IMR-90 (cell line): ENCODE data around the gene S100A4. TPM values are rescaled to one million over a fixed set of nuclear protein-coding genes. Genes with fewer than 3 reads are reported as not detected.

Experiments
- ATAC-seq: fragments of 200-7000 bp; cut with Tn5 transposase; 2 replicates; pipeline ENCODE4 v1.9.1; 2020; ENCODE audit warnings: low read depth, mild to moderate bottlenecking, moderate library complexity
- BruUV-seq: library from RNA; stranded (reverse); fragments of 400-500 nt; replicated peaks from 2 replicates; lab custom pipeline; 2021; lab: Mats Ljungman, UMichigan
- CTCF ChIA-PET: fragments of 300-600 bp; formaldehyde crosslinking; extraction: SDS; loops from one replicate; lab custom pipeline; 2021; ENCODE audit warnings: antibody characterized with exemption; lab: Yijun Ruan, JAX
- POLR2A ChIA-PET: fragments of 300-600 bp; sonication (Branson Sonifier 250); formaldehyde crosslinking; loops from one replicate; lab custom pipeline; 2022; ENCODE audit warnings: antibody characterized with exemption; ENCODE audit not compliant: unreplicated experiment; lab: Charles Lee
- DNase-seq: peaks from one replicate; pipeline ENCODE4 v3.0.0; 2013
- H2AFZ ChIP-seq: replicated peaks from 2 replicates; pipeline ENCODE3; 2013; ENCODE audit warnings: low read length, mild to moderate bottlenecking; ENCODE audit not compliant: poor library complexity
- H2AK5ac ChIP-seq: 2 replicates; pipeline ENCODE4 v1.6.1; 2013; ENCODE audit warnings: low read depth, low read length, inconsistent platforms
- H2AK9ac ChIP-seq: replicated peaks from 2 replicates; pipeline ENCODE3; 2013; ENCODE audit warnings: mild to moderate bottlenecking, low read depth, low read length, moderate library complexity; ENCODE audit not compliant: poor library complexity
- H2BK120ac ChIP-seq: 2 replicates; pipeline ENCODE4 v1.6.1; 2013; ENCODE audit warnings: low read depth, low read length, inconsistent platforms
- H2BK15ac ChIP-seq: 3 replicates; pipeline ENCODE4 v1.6.1; 2013; ENCODE audit warnings: low read depth, low read length, inconsistent platforms
- H2BK20ac ChIP-seq: 2 replicates; pipeline ENCODE4 v1.6.1; 2013; ENCODE audit warnings: low read depth, mild to moderate bottlenecking, inconsistent platforms, low read length, moderate library complexity
- H2BK5ac ChIP-seq: 2 replicates; pipeline ENCODE4 v1.6.1; 2013; ENCODE audit warnings: mild to moderate bottlenecking, low read depth, low read length, inconsistent platforms; ENCODE audit not compliant: poor library complexity, severe bottlenecking
- H3K14ac ChIP-seq: replicated peaks from 2 replicates; pipeline ENCODE4 v1.6.1; 2013; ENCODE audit warnings: low read depth, low read length, inconsistent platforms
- H3K18ac ChIP-seq: 2 replicates; pipeline ENCODE4 v1.6.1; 2013; ENCODE audit warnings: low read depth, low read length, control low read depth
- H3K23ac ChIP-seq: 2 replicates; pipeline ENCODE4 v1.6.1; 2013; ENCODE audit warnings: low read depth, low read length, inconsistent platforms
- H3K27ac ChIP-seq: 2 replicates; pipeline ENCODE4 v1.5.1; 2013; ENCODE audit warnings: mild to moderate bottlenecking, control low read depth, low read length; ENCODE audit not compliant: insufficient read depth
- H3K27me3 ChIP-seq: 2 replicates; pipeline ENCODE4 v1.6.1; 2013; ENCODE audit warnings: low read length; ENCODE audit not compliant: control insufficient read depth, insufficient read depth
- H3K36me3 ChIP-seq: 2 replicates; pipeline ENCODE4 v1.6.1; 2013; ENCODE audit warnings: low read length, mixed read lengths; ENCODE audit not compliant: control insufficient read depth, insufficient read depth
- H3K4ac ChIP-seq: 2 replicates; pipeline ENCODE4 v1.6.1; 2013; ENCODE audit warnings: low read depth, low read length, inconsistent platforms
- H3K4me1 ChIP-seq: 2 replicates; pipeline ENCODE4 v1.6.1; 2013; ENCODE audit warnings: low read length, mixed read lengths; ENCODE audit not compliant: control insufficient read depth, insufficient read depth
- H3K4me2 ChIP-seq: 2 replicates; pipeline ENCODE4 v1.6.1; 2013; ENCODE audit warnings: low read depth, mild to moderate bottlenecking, control low read depth, low read length, moderate library complexity
- H3K4me3 ChIP-seq: 2 replicates; pipeline ENCODE4 v1.5.1; 2013; ENCODE audit warnings: low read depth, mild to moderate bottlenecking, control low read depth, low read length, moderate library complexity; ENCODE audit not compliant: insufficient read depth
- H3K56ac ChIP-seq: 2 replicates; pipeline ENCODE4 v1.6.1; 2013; ENCODE audit warnings: low read length, inconsistent platforms; ENCODE audit not compliant: insufficient read depth; ENCODE audit errors: extremely low read depth
- H3K79me1 ChIP-seq, 2 experiments: 2 replicates each; pipeline ENCODE4 v1.6.1; 2013; ENCODE audit warnings: low read length in 2 of 2, inconsistent platforms in 1 of 2, low read depth in 1 of 2
- H3K9ac ChIP-seq: 2 replicates; pipeline ENCODE4 v1.6.1; 2013; ENCODE audit warnings: low read depth, low read length, control low read depth
- H3K9me1 ChIP-seq: 2 replicates; pipeline ENCODE4 v1.6.1; 2013; ENCODE audit warnings: low read length, inconsistent platforms; ENCODE audit not compliant: insufficient read depth
- H3K9me3 ChIP-seq: 2 replicates; pipeline ENCODE4 v1.6.1; 2013; ENCODE audit warnings: low read length; ENCODE audit not compliant: control insufficient read depth, insufficient read depth
- H4K20me1 ChIP-seq: 2 replicates; pipeline ENCODE4 v1.6.1; 2013; ENCODE audit warnings: low read length, inconsistent platforms; ENCODE audit not compliant: insufficient read depth
- H4K5ac ChIP-seq: 2 replicates; pipeline ENCODE4 v1.6.1; 2013; ENCODE audit warnings: mild to moderate bottlenecking, low read depth, low read length, control low read depth
- H4K8ac ChIP-seq, 2 experiments: 2 replicates each; pipeline ENCODE4 v1.6.1; 2013; ENCODE audit warnings: low read depth in 2 of 2, low read length in 2 of 2, control low read depth in 1 of 2, inconsistent platforms in 1 of 2
- H4K91ac ChIP-seq: 2 replicates; pipeline ENCODE4 v1.6.1; 2013; ENCODE audit warnings: low read depth, low read length, inconsistent platforms; ENCODE audit not compliant: insufficient read depth
- BHLHE40 ChIP-seq: fragments of 150-350 bp; IDR thresholded peaks from 2 replicates; pipeline ENCODE4 v1.6.1; 2016; ENCODE audit warnings: mild to moderate bottlenecking, low read depth, low read length
- CEBPB ChIP-seq: IDR thresholded peaks from 2 replicates; pipeline ENCODE4 v1.6.1; 2012; ENCODE audit warnings: low read depth, low read length, improper control_type of control experiment
- FOS ChIP-seq: fragments of 150-350 bp; IDR thresholded peaks from 2 replicates; pipeline ENCODE4 v1.6.1; 2016; ENCODE audit warnings: low read depth, low read length
- MAFK ChIP-seq: IDR thresholded peaks from 2 replicates; pipeline ENCODE4 v1.6.1; 2012; ENCODE audit warnings: low read depth, low read length, improper control_type of control experiment
- MXI1 ChIP-seq: IDR thresholded peaks from 2 replicates; pipeline ENCODE4 v1.6.1; 2012; ENCODE audit warnings: low read depth, mild to moderate bottlenecking, low read length, moderate library complexity, borderline replicate concordance
- NFE2L2 ChIP-seq: fragments of 150-350 bp; IDR thresholded peaks from 2 replicates; pipeline ENCODE4 v1.6.1; 2016; ENCODE audit warnings: low read depth, mild to moderate bottlenecking, low read length
- POLR2A ChIP-seq: IDR thresholded peaks from 2 replicates; pipeline ENCODE4 v1.6.1; 2012; ENCODE audit warnings: mild to moderate bottlenecking, low read depth, low read length
- RFX5 ChIP-seq: IDR thresholded peaks from 2 replicates; pipeline ENCODE4 v1.8.0; 2012; ENCODE audit warnings: low read depth, mild to moderate bottlenecking, low read length, moderate library complexity
- SMC3 ChIP-seq: fragments of 150-350 bp; IDR thresholded peaks from 2 replicates; pipeline ENCODE4 v1.6.1; 2016; ENCODE audit warnings: low read depth, mild to moderate bottlenecking, antibody characterized with exemption, low read length, moderate library complexity
- WGBS, 2 experiments: methylation state at CpG; one replicate each; pipeline versions ENCODE4 v1.1.5 to v1.1.7; 2013; ENCODE audit warnings: missing lambda C conversion rate in 2 of 2; ENCODE audit not compliant: insufficient read length in 1 of 2; ENCODE audit errors: extremely low coverage in 2 of 2; 5-methylcytosine and 5-hydroxymethylcytosine counted together
- dilution Hi-C: fragments of 300-500 bp; cut with HindIII; formaldehyde crosslinking; loops from one replicate; pipeline ENCODE4 v1.14.3; 2018; ENCODE audit warnings: low sequenced_read_pairs; ENCODE audit not compliant: unreplicated experiment
- in situ Hi-C: fragments of 300-500 bp; cut with MboI; formaldehyde crosslinking; loops from 3 replicates; pipeline ENCODE4 v1.14.3; 2019; ENCODE audit warnings: low sequenced_read_pairs, inconsistent platforms, mixed read lengths
- intact Hi-C: fragments of 100-400 bp; cut with micrococcal nuclease; formaldehyde crosslinking; loops from 2 replicates; pipeline ENCODE4 v1.10.0; 2022
- polyA plus RNA-seq, 3 experiments: library from polyadenylated mRNA; depleted of rRNA; stranded (reverse); fragments of >200 nt; gene quantifications; 2 replicates each; pipeline ENCODE4 v1.2.3, GENCODE V29; 2012; ENCODE audit warnings: low replicate concordance in 1 of 3
- total RNA-seq: library from RNA; depleted of rRNA; stranded (reverse); fragments of >200 nt; gene quantifications from 2 replicates; pipeline ENCODE4 v1.2.3, GENCODE V29; 2012
- TF ChIP-seq, protein P1 (sequence below): fragments of 150-350 bp; IDR thresholded peaks from 2 replicates; pipeline ENCODE4 v1.6.1; 2016; ENCODE audit warnings: low read depth, mild to moderate bottlenecking, low read length, moderate library complexity, borderline replicate concordance
- TF ChIP-seq, protein P2 (sequence below): fragments of 150-350 bp; IDR thresholded peaks from 2 replicates; pipeline ENCODE4 v1.6.1; 2017; ENCODE audit warnings: mild to moderate bottlenecking, antibody characterized with exemption, low read length, low read depth
- TF ChIP-seq, protein P3 (sequence below): conservative IDR thresholded peaks from 2 replicates; pipeline ENCODE4 v1.5.1; 2012; ENCODE audit warnings: mild to moderate bottlenecking, low read depth, low read length, improper control_type of control experiment

S100A4 gene
- total and polyA plus RNA-seq, 2 of the 4 experiments (the other 2 are of a cell fraction) = 5.6 to 16.6 TPM

DNA sequence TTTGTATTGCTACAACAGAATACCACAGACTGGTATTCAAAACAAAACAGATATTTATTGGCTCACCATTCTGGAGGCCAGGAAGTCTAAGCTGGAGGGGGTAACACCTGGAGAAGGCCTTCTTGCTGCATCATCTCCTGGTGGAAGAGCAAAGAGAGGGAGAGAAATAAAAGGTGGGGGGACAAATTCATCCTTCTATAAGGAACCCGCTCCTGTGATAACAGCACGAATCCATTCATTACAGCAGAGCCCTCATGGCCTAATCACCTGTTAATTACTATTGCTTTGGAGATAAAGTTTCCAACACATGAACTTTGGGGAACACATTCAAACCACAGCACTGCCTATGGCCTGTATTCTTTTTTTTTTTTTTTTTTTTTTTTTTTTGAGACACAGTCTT, 14.6 kb upstream of the S100A4 start:
- Histone ChIP-seq H4K20me1 (no peaks in the 10 kb centered on the region), H3K14ac (no peak overlapping the region), H3K4me3 (no peak overlapping the region), H3K27ac (no peak overlapping the region), H3K4me2 (no peak overlapping the region), H2BK120ac (no peak overlapping the region), H3K79me1 (peaks cover under 1 to 17% of the 10 kb centered on the region in 2 experiments; a peak in 3 of 4 replicates), H4K5ac (no peak overlapping the region), H3K9me3 (no peaks in the 10 kb centered on the region), H3K56ac (no peak overlapping the region), H3K27me3 (no peaks in the 10 kb centered on the region), H2BK5ac (no peak overlapping the region), H3K9ac (no peak overlapping the region), H3K18ac (no peak overlapping the region), H2BK15ac (no peak overlapping the region), H4K91ac (no peak overlapping the region), H2AK5ac (no peak overlapping the region), H2AK9ac (no peak overlapping the region), H3K9me1 (peaks cover 7% of the 10 kb centered on the region; the same call in 1 of the 2 replicates), H3K4me1 (peaks cover 1% of the 10 kb centered on the region), H4K8ac (no peak overlapping the region), H3K4ac (no peak overlapping the region), H2AFZ (no peak overlapping the region), H2BK20ac (no peak overlapping the region), H3K36me3 (no peaks in the 10 kb centered on the region), H3K23ac (no peak overlapping the region)
- BruUV-seq = no TSS peak
- TF ChIP-seq, protein P1, sequence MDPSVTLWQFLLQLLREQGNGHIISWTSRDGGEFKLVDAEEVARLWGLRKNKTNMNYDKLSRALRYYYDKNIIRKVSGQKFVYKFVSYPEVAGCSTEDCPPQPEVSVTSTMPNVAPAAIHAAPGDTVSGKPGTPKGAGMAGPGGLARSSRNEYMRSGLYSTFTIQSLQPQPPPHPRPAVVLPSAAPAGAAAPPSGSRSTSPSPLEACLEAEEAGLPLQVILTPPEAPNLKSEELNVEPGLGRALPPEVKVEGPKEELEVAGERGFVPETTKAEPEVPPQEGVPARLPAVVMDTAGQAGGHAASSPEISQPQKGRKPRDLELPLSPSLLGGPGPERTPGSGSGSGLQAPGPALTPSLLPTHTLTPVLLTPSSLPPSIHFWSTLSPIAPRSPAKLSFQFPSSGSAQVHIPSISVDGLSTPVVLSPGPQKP = no peak
- TF ChIP-seq NFE2L2 (no peak), MXI1 (no peak), CEBPB (no peak), POLR2A (no peak), SMC3 (no peak), RFX5 (no peak), MAFK (no peak), BHLHE40 (no peak), FOS (no peak)
- TF ChIP-seq, protein P2, sequence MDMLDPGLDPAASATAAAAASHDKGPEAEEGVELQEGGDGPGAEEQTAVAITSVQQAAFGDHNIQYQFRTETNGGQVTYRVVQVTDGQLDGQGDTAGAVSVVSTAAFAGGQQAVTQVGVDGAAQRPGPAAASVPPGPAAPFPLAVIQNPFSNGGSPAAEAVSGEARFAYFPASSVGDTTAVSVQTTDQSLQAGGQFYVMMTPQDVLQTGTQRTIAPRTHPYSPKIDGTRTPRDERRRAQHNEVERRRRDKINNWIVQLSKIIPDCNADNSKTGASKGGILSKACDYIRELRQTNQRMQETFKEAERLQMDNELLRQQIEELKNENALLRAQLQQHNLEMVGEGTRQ = no peak
- TF ChIP-seq, protein P3, sequence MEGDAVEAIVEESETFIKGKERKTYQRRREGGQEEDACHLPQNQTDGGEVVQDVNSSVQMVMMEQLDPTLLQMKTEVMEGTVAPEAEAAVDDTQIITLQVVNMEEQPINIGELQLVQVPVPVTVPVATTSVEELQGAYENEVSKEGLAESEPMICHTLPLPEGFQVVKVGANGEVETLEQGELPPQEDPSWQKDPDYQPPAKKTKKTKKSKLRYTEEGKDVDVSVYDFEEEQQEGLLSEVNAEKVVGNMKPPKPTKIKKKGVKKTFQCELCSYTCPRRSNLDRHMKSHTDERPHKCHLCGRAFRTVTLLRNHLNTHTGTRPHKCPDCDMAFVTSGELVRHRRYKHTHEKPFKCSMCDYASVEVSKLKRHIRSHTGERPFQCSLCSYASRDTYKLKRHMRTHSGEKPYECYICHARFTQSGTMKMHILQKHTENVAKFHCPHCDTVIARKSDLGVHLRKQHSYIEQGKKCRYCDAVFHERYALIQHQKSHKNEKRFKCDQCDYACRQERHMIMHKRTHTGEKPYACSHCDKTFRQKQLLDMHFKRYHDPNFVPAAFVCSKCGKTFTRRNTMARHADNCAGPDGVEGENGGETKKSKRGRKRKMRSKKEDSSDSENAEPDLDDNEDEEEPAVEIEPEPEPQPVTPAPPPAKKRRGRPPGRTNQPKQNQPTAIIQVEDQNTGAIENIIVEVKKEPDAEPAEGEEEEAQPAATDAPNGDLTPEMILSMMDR = no peak
- POLR2A ChIA-PET = no interaction called here
- no peak for DNase-seq
- ATAC-seq = no peak
- intact Hi-C loops = no loop called here
- no CpG with 5 or more reads among the region's 2 CpGs for WGBS, 2 experiments
- dilution Hi-C loops = no loop called here
- CTCF ChIA-PET = interaction anchor here (1.0 kb wide), 1 partner anchor 27 kb away, joined by 3 read pairs; no protein-coding TSS in a partner anchor
- in situ Hi-C loops = loop anchor here (10.0 kb wide), 1 partner anchor 45 kb away; no protein-coding TSS in a partner anchor
